Peyer's patch (tissue), 4 donors: ENCODE measurements around the gene NOL4L. TPM values are rescaled to one million over a fixed set of nuclear protein-coding genes. Genes with fewer than 3 reads are reported as not detected.

Experiments
- DNase-seq, 3 donors: peaks; one replicate each; pipeline ENCODE4 v3.0.0-alpha.2; 2017 to 2019
- H3K27ac ChIP-seq, 4 donors: fragments of 200-600 bp; sonication (generic); one replicate each; pipeline ENCODE4 v1.5.1; 2016 to 2019
- H3K27me3 ChIP-seq, 2 donors: fragments of 200-600 bp; sonication (generic); one replicate each; pipeline ENCODE4 v1.5.1; 2019
- H3K36me3 ChIP-seq, 3 donors: fragments of 200-600 bp; sonication (generic); one replicate each; pipeline ENCODE4 v1.5.1; 2016 to 2019
- H3K4me1 ChIP-seq, 4 donors: fragments of 200-600 bp; sonication (generic); one replicate each; pipeline ENCODE4 v1.5.1; 2016 to 2019
- H3K4me3 ChIP-seq, 4 donors: fragments of 200-600 bp; sonication (generic); 1 replicate in 3 of 4; 2 replicates in 1 of 4; pipeline ENCODE4 v1.5.1; 2016 to 2019; ENCODE audit warnings: mild to moderate bottlenecking in 1 of 4
- H3K9me3 ChIP-seq, 4 donors: fragments of 200-600 bp; sonication (generic); one replicate each; pipeline ENCODE4 v1.5.1; 2016 to 2019; ENCODE audit warnings: mild to moderate bottlenecking in 1 of 4
- CTCF ChIP-seq, 6 experiments: fragments of 450-650 bp in 4 of 6; fragments of 200-600 bp in 2 of 6; sonication (generic) in 1 of 6; IDR thresholded peaks; one replicate each; pipeline ENCODE4 v1.5.1; 2017 to 2019; ENCODE audit warnings: antibody characterized with exemption in 6 of 6, mild to moderate bottlenecking in 3 of 6, moderate library complexity in 1 of 6
- POLR2A ChIP-seq, 2 donors: fragments of 450-650 bp; IDR thresholded peaks; one replicate each; pipeline ENCODE4 v1.5.1; 2017; ENCODE audit warnings: antibody characterized with exemption in 2 of 2, mild to moderate bottlenecking in 2 of 2, moderate library complexity in 2 of 2
- total RNA-seq, 4 donors: library from RNA; depleted of rRNA; stranded (reverse); fragments of >200 nt; gene quantifications; one replicate each; pipeline ENCODE4 v1.1.0, GENCODE V29; 2016

The NOL4L gene
- total RNA-seq, 4 donors from 2014 or later: 44.6 to 134 (median 109) TPM

DNA sequence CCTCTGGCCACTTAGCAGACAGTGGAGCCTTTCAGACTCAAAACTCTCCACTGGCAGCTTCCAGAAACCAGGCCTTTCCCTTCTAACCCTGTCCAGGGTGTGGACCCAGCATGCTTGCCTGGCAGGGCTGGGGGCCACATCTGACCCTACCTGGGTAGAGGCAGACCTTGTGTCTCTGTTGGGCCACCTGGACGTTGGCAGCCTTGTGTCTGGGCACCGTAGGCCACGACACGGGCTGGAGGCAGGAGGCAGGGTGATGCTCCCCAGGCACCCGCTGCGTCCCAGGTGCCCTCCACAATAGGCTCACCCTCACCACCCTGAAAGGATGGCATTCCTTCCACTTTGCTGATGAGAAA lies 67.6 kb downstream of the NOL4L start:
- no peak for DNase-seq
- Histone ChIP-seq H3K36me3 (no peaks in the 10 kb centered on the region), H3K9me3 (no peaks in the 10 kb centered on the region), H3K27me3 (no peaks in the 10 kb centered on the region), H3K4me1 (peaks cover 0 to 8% (median 3%) of the 10 kb centered on the region in 4 donors), H3K27ac (no peak overlapping the region), H3K4me3 (no peak overlapping the region)
- TF ChIP-seq CTCF (IDR thresholded peaks at IDR 0.05): no peak
- no peak for TF ChIP-seq POLR2A (IDR thresholded peaks at IDR 0.05)

DNA sequence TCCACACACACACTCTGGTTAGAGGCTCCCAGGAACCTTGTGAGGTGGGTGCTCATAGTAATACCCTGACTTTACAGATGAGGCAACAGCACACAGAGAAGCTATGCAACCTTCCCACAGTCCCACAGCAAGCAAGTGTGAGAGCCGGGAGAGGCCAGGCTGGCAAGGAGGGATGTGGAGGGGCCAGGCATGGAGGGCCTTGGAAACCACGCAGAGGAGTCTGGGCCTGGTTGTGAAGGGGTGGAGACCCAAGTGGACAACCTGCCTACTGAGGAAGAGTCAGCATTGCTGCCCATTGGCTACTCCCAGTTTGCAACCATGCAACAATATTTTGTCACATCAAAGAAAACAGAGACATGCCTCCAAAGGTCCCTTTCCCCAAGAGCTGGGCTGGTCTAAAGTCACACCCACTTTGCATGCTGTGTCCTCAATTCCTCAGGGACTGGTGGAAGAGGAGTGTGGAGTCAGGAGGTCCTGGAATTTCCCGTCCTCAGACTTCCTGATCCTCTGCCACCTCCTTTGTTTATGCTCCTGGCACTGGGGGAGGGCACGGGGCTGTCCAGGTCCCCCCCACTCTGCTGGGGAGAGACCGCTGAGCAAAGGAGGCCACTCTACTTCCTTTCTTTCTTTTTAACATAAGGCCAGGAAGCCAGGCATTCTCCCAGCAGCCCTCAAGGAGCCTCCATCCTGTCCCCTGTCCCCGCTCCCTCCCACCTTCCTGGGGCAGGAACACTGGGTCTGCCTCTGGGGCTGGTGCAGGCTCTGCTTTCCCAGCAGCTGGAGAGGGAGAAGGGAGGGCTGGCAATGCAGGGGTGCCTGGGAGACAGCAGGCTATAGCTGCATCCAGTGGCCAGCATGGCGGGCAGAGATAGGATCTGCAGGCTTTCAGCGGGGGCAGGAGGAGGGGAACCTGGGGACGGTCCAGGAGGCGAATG lies 68.3 kb downstream of the NOL4L start:
- DNase-seq: peak in 1 of 3 donors; percentile 23
- no peaks in the 10 kb centered on the region for H3K9me3 ChIP-seq
- no peak overlapping the region for H3K27ac ChIP-seq
- no peaks in the 10 kb centered on the region for H3K36me3 ChIP-seq
- H3K4me3 ChIP-seq: no peak overlapping the region
- H3K27me3 ChIP-seq: no peaks in the 10 kb centered on the region
- peaks cover 0 to 4% (median under 1%) of the 10 kb centered on the region in 4 donors for H3K4me1 ChIP-seq
- TF ChIP-seq POLR2A (IDR thresholded peaks at IDR 0.05) (no peak), CTCF (IDR thresholded peaks at IDR 0.05) (no peak)

DNA sequence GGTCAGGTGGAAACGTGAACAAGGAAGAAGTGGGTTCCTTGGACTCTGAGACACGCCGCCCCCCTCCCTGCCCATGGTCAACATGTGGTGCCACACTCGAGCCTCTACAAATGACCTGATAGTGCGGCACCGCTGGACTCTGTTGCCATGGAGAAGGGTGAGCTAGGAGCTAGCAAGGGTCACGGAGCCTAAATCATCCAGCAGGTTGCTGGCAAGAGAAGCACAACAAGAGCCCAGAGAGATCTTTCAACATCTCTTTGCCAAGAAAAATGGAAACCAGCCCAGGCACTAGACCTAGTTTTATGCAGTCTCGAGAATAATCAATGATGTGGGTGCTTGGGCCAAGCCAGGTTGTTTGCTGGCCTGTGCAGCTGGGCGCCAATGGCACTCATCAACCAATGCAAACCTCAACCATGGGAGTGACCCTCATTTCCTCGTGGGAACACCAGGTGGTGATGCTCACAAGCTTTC lies 69.5 kb downstream of the NOL4L start:
- TF ChIP-seq POLR2A (IDR thresholded peaks at IDR 0.05) (no peak), CTCF (IDR thresholded peaks at IDR 0.05) (no peak)
- Histone ChIP-seq H3K36me3 (no peaks in the 10 kb centered on the region), H3K27ac (no peak overlapping the region), H3K27me3 (no peaks in the 10 kb centered on the region), H3K9me3 (no peaks in the 10 kb centered on the region), H3K4me1 (peaks cover 0 to 2% (median 0%) of the 10 kb centered on the region in 4 donors), H3K4me3 (no peak overlapping the region)
- peak in 1 of 3 donors; percentile 8 for DNase-seq

DNA sequence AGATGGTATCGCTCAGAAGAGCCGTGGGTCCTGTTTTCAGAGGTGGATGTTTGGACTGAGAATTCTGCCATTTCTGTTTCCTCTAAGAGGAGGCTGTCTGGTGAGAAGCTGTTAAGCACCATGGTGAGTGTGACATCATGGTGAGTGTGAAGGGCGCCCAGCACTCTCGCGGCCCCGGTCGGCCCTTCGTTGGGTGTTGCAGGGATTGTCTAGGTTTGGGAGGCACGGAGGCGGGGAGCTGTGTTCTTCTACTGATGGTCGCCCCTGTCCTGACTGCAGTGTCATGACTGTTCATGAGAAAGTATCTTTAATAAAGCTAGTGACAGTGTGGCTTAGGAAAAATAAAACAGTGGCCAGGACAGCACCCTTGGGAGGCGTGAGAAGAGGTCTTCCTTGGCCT lies 70.4 kb downstream of the NOL4L start:
- Histone ChIP-seq H3K9me3 (no peaks in the 10 kb centered on the region), H3K4me1 (peaks cover 0 to 7% (median 2%) of the 10 kb centered on the region in 4 donors), H3K36me3 (no peaks in the 10 kb centered on the region), H3K4me3 (no peak overlapping the region), H3K27me3 (no peaks in the 10 kb centered on the region), H3K27ac (no peak overlapping the region)
- TF ChIP-seq CTCF (IDR thresholded peaks at IDR 0.05): no peak
- TF ChIP-seq POLR2A (IDR thresholded peaks at IDR 0.05): no peak
- no peak for DNase-seq

DNA sequence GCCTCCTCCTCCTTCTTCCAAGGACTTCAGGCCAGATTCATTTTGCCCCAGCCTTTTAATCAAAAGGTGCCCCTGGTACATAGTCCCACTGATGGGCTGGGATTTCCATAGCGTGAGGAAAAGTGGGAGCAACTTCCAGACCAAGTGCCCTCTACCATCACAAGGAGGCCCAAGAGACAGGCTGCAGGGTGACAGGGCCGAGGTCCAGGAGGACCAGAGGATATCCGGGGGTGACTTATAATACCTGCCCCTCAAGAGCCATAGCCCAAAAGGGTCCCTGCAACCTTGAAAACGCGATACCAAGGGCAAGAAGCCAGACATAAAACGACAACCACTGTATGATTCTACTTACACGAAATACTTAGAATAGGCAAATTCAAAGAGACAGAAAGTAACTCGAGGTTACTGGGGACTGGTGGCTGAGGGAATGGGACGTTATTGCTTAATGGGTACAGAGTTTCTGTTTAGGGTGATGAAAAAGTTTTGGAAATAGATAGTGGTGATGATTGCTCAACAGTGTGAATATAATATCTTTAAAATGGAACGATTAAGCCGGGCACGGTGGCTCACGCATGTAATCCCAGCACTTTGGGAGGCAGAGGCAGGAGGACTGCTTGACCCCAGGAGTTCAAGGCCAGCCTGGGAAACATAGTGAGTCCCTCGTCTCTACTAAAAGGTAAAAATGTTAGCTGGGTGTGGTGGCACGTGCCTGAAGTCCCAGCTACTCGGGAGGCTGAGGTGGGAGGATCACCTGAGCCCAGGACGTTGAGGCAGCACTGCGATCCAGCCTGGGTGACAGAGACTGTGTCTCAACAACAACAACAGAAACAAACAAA lies 71.9 kb downstream of the NOL4L start:
- H3K27ac ChIP-seq: no peak overlapping the region
- no peak for TF ChIP-seq CTCF (IDR thresholded peaks at IDR 0.05)
- TF ChIP-seq POLR2A (IDR thresholded peaks at IDR 0.05): no peak
- no peaks in the 10 kb centered on the region for H3K36me3 ChIP-seq
- no peaks in the 10 kb centered on the region for H3K27me3 ChIP-seq
- peaks cover 0 to 7% (median 2%) of the 10 kb centered on the region in 4 donors for H3K4me1 ChIP-seq
- DNase-seq: no peak
- no peaks in the 10 kb centered on the region for H3K9me3 ChIP-seq
- no peak overlapping the region for H3K4me3 ChIP-seq
